ENCODE measurements around the gene HDLBP. TPM values are rescaled to one million over a fixed set of nuclear protein-coding genes. Genes with fewer than 3 reads are reported as not detected.

The HDLBP gene
- total and polyA plus RNA-seq, 5 donors, result 265 to 394 (median 373) TPM

DNA sequence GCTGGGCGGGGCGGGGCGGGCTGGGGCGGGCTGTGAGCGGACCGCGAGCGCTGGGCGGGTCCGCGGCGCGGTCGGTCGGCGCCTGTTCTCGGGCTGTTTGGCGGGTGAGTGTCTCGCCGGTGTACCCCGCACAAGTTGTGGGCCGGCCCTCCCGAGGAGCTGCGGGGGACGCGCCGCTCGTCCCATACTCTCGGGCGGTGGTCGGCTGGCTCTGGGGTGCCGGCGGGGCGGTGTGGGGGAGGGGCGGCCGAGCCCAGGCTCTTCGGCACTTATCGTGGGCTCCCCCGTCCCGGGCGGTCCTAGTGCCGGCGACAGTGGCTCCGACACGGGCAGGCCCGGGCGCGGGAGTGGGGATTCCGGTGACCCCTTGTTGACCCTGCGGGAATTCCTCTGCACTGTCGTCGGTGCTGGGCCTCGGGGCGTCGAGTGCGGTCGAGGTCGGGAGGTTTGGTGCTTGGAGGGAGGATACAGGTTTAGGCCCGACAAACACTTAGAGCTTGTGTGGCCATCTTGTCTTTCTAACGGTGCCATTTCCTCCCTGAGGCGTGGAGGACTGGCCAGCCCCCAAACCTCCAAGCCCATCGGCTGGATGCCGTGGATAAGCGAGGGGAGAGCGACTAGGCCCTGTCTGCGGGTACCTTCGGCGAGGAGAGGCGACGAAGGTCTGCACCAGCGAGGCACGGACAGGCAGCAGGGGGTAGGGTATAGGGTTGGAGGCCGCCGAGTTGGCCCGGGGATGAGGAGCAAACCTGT, 583 bp upstream of the HDLBP start, which contains the start of gene SEPTIN2:
SEPTIN2 (plus strand) TSS at position 47 of the 753 bp plus-strand sequence. CDS start 8,308 bp downstream, outside the sequence.
- peak in 2 of 3 donors; percentile 85 to 92 for DNase-seq
- Histone ChIP-seq H3K9me3 (ENCODE audit: control insufficient read depth, low read length) (no peaks in the 10 kb centered on the region), H3K4me1 (ENCODE audit: control insufficient read depth, insufficient read depth, low read length) (no peaks in the 10 kb centered on the region), H3K4me3 (ENCODE audit: low read length) (peak within 1 kb of the TSS; percentile 79), H3K27ac (ENCODE audit: low read length) (peak within 1 kb of the TSS; percentile 98), H3K27me3 (ENCODE audit: control insufficient read depth, insufficient read depth) (no peaks in the 10 kb centered on the region)
- intact Hi-C loops (cut with DNase I), result loop anchor here in 1 of 4 donors (5.0 kb wide), 1 partner anchor 44 kb away; no protein-coding TSS in a partner anchor
- ATAC-seq, result peak; percentile 64 to 67
- under 1% methylated on average over 75 of the region's 75 CpGs for WGBS

DNA sequence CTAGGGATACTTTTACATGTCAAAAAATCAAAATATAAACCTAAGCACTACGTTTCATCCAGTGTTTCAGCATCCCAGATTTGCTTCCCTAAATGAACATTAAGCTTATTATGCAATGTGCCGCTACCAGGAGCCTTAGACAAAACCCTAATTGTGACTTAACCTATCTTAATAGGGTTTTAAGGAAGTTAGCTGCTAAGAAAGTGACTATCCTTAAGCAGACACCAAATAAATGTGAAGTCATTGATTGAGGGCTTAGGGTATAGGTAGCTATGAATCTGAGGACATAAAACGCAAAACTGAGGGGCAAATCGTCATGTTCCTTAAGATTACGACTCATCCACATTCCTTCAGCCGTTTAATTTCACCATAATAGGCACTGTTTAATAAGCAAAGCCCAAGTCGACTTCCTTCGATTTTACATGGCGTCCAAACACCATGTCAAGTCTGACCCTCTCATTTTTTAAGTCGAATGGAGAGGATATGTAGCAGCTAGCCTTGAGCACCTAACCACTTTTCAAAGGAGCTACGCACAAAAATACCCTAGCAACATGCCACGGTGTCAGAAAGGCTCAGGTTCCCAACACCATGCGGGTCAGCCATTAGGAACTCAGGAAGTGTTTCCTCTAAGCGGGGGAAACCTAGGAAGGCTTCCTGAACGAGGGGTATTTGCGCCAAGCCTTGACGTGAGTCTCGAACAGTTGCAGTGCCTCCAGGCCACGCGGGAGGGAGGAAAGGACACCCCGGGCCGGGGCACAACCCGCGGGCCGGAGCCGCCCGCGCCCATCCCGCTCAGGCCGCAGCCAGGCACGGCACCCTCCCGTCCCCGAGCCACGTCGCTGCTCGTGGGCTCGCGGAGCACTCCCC, 1.0 kb downstream of the HDLBP start:
- peak overlapping the region; percentile 89 for H3K27ac ChIP-seq (ENCODE audit: low read length)

DNA sequence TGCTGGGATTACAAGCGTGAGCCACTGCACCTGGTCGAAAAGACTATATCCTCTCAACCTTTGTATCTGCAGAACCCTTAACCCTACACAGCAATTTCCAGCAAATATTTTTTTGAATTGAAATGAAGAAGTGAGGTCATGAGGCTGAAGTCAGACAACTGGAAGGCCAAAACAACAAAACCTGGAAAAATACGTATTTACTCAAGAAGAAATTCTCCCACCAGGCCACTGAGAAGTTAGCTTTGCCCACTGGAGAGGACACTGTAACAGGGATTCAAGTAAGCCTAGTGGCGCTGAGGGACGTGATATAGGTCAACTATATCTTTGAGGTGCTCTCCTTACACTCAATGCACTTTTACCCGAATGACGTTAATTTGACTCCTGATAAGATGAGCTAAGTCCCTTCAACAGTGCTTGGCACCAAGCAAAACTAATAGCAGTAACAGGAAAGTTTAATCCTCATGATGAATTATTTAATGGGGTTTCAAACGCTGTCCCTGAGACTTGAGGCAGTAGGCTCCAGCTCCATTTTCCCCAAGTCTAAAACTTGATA, 1.9 kb downstream of the HDLBP start:
- Histone ChIP-seq H3K4me3 (ENCODE audit: low read length) (peak overlapping the region; percentile 76), H3K27me3 (ENCODE audit: control insufficient read depth, insufficient read depth) (no peaks in the 10 kb centered on the region), H3K9me3 (ENCODE audit: control insufficient read depth, low read length) (no peaks in the 10 kb centered on the region), H3K4me1 (ENCODE audit: control insufficient read depth, insufficient read depth, low read length) (no peaks in the 10 kb centered on the region), H3K27ac (ENCODE audit: low read length) (no peak overlapping the region)
- DNase-seq (no peak), ATAC-seq (no peak)
- 82% methylated on average over 8 of the region's 8 CpGs for WGBS
- intact Hi-C loops (cut with DNase I), result no loop called here

More for the DNA sequence above, 1.0 kb downstream of the HDLBP start:
- H3K4me1 ChIP-seq (ENCODE audit: control insufficient read depth, insufficient read depth, low read length), result no peaks in the 10 kb centered on the region
- WGBS, result 5% methylated on average over 38 of the region's 38 CpGs
- DNase-seq (no peak), ATAC-seq (no peak)
- H3K9me3 ChIP-seq (ENCODE audit: control insufficient read depth, low read length), result no peaks in the 10 kb centered on the region
- H3K4me3 ChIP-seq (ENCODE audit: low read length), result peak overlapping the region; percentile 76
- intact Hi-C loops (cut with DNase I), result loop anchor here in 1 of 4 donors (5.0 kb wide), 1 partner anchor 42 kb away; no protein-coding TSS in a partner anchor
- H3K27me3 ChIP-seq (ENCODE audit: control insufficient read depth, insufficient read depth), result no peaks in the 10 kb centered on the region

DNA sequence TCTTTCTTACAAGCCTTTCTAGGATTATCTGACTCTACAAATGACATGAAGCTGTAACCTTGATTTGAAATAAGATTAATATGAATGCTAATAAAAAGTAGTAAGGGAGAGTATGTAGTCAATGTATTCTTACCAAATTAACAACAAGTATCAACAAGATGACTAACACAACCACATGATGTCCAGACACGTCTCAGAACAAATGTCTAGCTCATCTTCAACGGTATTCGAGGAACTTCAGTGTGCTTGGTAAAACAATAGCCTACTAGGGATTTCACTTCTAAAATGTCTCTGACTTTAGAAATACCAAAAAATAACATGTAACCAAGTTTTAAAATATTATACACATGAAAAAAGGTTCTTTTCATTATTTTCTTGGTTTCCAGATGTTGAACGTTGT, 3.4 kb downstream of the HDLBP start:
- H3K4me1 ChIP-seq (ENCODE audit: control insufficient read depth, insufficient read depth, low read length), result no peaks in the 10 kb centered on the region

DNA sequence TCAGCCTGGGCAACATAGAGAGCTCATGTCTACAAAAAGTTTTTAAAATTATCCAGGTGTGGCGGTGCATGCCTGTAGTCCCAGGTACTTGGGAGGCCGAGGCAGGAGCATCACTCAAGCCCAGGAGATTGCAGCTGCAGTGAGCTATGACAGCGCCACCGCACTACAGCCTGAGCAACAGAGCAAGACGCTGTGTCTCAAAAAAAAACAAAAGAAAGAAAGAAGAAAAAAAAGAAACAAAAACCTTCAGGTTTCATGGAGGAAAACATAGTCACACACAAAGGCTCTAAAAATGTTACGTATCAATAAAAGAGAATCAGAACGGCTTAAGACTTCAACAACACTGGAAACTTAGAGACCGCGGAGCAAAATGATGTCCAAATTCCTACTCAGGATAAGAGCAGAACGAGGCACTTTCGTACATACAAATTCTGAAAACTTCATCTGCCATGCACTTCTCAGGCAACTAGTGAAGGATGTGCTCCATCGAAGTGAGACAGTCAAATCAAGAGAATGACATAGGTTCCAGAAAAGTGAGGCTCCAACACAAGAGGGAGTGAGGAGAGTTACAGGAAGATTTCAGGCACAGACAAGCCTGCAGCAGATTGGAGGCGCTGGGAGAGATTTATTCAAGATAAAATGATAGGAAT, 4.4 kb downstream of the HDLBP start:
- Histone ChIP-seq H3K27ac (ENCODE audit: low read length) (no peak overlapping the region), H3K27me3 (ENCODE audit: control insufficient read depth, insufficient read depth) (no peaks in the 10 kb centered on the region), H3K4me3 (ENCODE audit: low read length) (no peak overlapping the region), H3K9me3 (ENCODE audit: control insufficient read depth, low read length) (no peaks in the 10 kb centered on the region), H3K4me1 (ENCODE audit: control insufficient read depth, insufficient read depth, low read length) (no peaks in the 10 kb centered on the region)
- DNase-seq (no peak), ATAC-seq (no peak)
- 88% methylated on average over 13 of the region's 13 CpGs for WGBS
- intact Hi-C loops (cut with DNase I), result no loop called here

More for the DNA sequence above, 3.4 kb downstream of the HDLBP start:
- DNase-seq (no peak), ATAC-seq (no peak)
- intact Hi-C loops (cut with DNase I), result no loop called here
- Histone ChIP-seq H3K9me3 (ENCODE audit: control insufficient read depth, low read length) (no peaks in the 10 kb centered on the region), H3K4me3 (ENCODE audit: low read length) (no peak overlapping the region), H3K27ac (ENCODE audit: low read length) (no peak overlapping the region), H3K27me3 (ENCODE audit: control insufficient read depth, insufficient read depth) (no peaks in the 10 kb centered on the region)
- WGBS, result 75% methylated on average over 4 of the region's 4 CpGs

DNA sequence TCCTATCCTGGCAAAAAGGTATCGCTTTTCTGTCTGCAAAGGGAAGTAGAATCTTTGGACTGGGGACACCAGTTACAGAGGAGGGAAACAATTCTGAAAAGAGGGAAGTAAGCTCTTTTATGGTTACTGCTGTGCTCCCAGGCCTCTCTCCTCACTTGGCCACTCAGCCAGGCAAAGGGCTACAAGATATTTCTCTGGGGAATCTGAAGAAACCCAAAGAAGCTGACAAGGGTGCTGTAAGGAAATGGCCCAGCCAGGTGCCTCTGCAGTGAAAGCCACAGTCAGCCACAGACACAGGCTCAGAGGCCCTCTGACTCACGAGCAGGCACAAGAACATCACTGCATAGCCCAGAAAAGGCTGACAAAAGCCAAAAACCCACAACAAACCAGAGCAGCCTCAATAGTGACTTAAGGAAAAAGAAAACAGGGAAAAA, 5.8 kb downstream of the HDLBP start:
- ATAC-seq, result no peak
- H3K4me1 ChIP-seq (ENCODE audit: control insufficient read depth, insufficient read depth, low read length), result no peaks in the 10 kb centered on the region
- no peak for DNase-seq
- no peak overlapping the region for H3K27ac ChIP-seq (ENCODE audit: low read length)
- no peaks in the 10 kb centered on the region for H3K27me3 ChIP-seq (ENCODE audit: control insufficient read depth, insufficient read depth)
- intact Hi-C loops (cut with DNase I), result no loop called here
- no peak overlapping the region for H3K4me3 ChIP-seq (ENCODE audit: low read length)
- H3K9me3 ChIP-seq (ENCODE audit: control insufficient read depth, low read length), result no peaks in the 10 kb centered on the region
- WGBS, result 64% methylated on average over 2 of the region's 2 CpGs

DNA sequence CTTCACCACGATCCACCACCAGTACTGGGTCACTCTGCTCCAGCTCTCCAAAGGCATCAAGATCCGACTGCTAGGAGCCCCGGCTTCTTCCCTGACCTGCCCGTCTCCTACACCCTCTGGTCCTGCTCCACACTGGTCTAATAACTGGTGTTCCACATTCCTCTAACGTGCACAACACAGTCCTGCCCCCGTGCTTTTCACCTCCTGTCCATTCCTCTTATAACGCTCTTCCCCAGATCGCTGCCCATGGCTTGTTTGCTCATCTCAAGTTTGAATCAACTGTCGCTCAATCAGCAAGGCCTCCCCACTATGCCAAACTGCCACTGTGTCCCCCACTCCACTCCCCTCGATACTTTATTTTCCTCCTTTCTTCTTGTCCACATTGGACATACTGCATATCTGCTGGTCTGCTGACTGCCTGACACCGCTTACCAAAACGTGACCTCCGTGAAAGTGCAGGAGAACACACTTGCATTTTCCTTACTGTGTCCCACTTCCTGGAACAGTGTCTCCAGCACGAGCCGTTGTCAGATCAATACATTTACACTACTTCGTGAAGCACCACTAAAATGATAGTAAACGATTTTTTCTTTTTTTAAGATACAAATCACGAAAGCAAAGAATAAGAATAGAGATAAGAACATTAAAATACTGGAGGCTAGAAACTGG, 6.5 kb downstream of the HDLBP start:
- DNase-seq (no peak), ATAC-seq (no peak)
- H3K27me3 ChIP-seq (ENCODE audit: control insufficient read depth, insufficient read depth), result no peaks in the 10 kb centered on the region
- 85% methylated on average over 18 of the region's 18 CpGs for WGBS
- no peak overlapping the region for H3K27ac ChIP-seq (ENCODE audit: low read length)
- intact Hi-C loops (cut with DNase I), result no loop called here
- peaks cover 4% of the 10 kb centered on the region for H3K4me1 ChIP-seq (ENCODE audit: control insufficient read depth, insufficient read depth, low read length)
- H3K9me3 ChIP-seq (ENCODE audit: control insufficient read depth, low read length), result no peaks in the 10 kb centered on the region
- no peak overlapping the region for H3K4me3 ChIP-seq (ENCODE audit: low read length)

DNA sequence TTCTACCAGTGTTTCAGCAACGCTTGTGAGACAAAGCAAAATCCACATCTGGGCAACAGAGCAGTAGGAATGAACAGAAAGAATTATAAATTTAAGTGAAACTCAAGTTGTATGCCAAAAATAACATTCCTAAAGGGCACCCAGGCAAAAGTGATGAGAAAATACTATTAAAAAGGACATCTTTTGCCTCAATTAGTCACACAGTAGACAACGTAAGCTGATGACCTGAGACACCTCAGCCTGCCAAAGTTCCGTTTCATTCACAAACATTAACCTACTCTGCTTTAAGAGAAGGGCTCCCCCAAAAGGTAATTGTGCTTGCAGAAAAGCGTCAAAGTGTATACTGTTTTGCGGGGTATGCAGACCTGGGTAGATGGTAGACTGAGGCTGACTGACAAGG, 7.2 kb downstream of the HDLBP start:
- H3K9me3 ChIP-seq (ENCODE audit: control insufficient read depth, low read length), result no peaks in the 10 kb centered on the region
- peaks cover 10% of the 10 kb centered on the region for H3K4me1 ChIP-seq (ENCODE audit: control insufficient read depth, insufficient read depth, low read length)
- no peaks in the 10 kb centered on the region for H3K27me3 ChIP-seq (ENCODE audit: control insufficient read depth, insufficient read depth)
- no peak overlapping the region for H3K27ac ChIP-seq (ENCODE audit: low read length)
- H3K4me3 ChIP-seq (ENCODE audit: low read length), result no peak overlapping the region
- intact Hi-C loops (cut with DNase I), result no loop called here
- WGBS, result 81% methylated on average over 5 of the region's 5 CpGs
- no peak for DNase-seq
- ATAC-seq, result no peak

DNA sequence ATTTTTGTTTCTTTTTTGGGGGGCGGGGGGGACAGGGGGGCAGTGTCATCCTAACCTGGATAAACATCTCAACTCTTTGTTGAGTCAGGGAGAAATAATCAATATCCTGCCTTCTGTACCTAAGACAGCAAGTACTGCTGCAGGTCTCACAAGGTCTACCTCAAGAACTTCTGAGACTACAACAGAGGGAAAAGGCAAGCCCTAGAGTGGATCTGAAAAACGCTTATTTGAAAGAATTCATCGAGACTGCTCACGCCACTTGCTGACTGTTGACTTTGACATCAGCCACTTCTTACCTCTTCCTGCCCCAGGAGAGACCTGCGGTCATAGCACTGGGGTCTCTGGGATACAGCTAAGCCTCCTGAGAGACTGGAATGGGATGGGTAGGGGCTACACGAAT, 8.4 kb downstream of the HDLBP start:
- intact Hi-C loops (cut with DNase I), result no loop called here
- ATAC-seq, result no peak
- H3K4me1 ChIP-seq (ENCODE audit: control insufficient read depth, insufficient read depth, low read length), result peaks cover 12% of the 10 kb centered on the region

DNA sequence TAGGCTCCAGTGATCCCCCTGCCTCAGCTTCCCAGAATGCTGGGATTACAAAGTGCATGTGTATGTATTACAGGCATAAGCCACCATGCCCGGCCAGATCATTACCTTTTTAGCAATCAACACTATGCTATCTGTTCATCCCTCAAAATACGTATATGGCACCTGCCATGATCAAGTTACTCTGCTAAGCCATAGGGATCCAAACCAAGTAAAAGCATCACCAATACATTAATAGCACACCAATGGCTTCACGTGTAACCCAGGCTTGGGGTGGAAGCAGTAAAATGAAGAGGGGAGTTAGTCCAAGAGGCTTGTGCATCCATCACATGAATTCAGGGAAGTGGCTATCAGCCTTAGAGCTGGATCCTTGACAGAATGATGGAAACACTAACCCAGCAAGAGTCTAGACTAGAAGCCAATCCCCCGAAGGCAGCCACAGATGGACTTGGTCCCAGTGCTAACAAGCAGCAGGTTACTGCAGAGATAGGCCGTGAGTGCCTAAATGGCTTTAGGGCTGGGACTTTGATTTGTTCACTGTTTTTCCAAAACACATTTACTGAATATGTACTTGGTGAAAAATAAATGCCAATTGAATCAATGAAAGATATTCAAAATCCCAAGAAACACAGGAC, 11.3 kb downstream of the HDLBP start:
- intact Hi-C loops (cut with DNase I), result no loop called here
- WGBS, result 69% methylated on average over 5 of the region's 5 CpGs
- Histone ChIP-seq H3K4me3 (ENCODE audit: low read length) (no peak overlapping the region), H3K4me1 (ENCODE audit: control insufficient read depth, insufficient read depth, low read length) (peaks cover 12% of the 10 kb centered on the region), H3K9me3 (ENCODE audit: control insufficient read depth, low read length) (no peaks in the 10 kb centered on the region), H3K27ac (ENCODE audit: low read length) (no peak overlapping the region), H3K27me3 (ENCODE audit: control insufficient read depth, insufficient read depth) (no peaks in the 10 kb centered on the region)
- DNase-seq (no peak), ATAC-seq (no peak)

More for the DNA sequence above, 8.4 kb downstream of the HDLBP start:
- Histone ChIP-seq H3K4me3 (ENCODE audit: low read length) (no peak overlapping the region), H3K9me3 (ENCODE audit: control insufficient read depth, low read length) (no peaks in the 10 kb centered on the region), H3K27me3 (ENCODE audit: control insufficient read depth, insufficient read depth) (no peaks in the 10 kb centered on the region), H3K27ac (ENCODE audit: low read length) (no peak overlapping the region)
- WGBS, result 91% methylated on average over 6 of the region's 6 CpGs
- no peak for DNase-seq
